ENCODE measurements around the gene SPAG8.

DNA sequence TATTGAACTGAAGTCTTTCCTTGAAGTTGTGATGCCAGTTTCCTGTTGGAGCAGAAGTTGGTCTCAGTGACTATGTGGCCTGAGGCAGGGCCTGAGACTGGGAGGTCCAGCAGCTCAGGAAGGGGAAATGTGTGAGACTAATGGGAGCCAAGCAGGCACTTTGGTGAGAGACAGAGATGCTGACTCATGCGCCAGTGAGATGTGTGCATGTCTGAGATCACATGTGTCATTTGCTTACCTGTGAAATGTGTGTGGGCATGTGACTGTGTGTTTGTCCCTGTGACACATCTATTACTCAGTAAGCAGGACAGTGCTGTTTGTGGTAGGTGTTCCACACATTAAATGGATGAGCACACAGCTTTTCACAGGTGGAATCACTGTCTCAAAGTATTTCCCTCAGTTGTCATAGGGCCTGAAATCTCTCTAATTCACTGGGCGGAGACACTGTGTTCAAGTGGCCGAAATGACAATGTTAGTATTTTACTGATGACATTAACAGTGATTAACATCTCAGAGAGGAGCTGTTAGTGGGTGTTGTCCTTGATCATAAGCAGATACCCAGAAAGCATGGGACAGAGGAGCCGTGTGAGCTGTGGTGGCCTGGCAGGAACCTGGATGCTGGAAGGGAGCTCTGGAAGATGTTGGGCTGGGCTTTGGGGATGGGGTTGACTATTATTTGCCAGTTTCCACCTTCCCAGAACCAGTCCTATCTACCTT, 13.2 kb downstream of the SPAG8 start:
- TF ChIP-seq, protein P1, sequence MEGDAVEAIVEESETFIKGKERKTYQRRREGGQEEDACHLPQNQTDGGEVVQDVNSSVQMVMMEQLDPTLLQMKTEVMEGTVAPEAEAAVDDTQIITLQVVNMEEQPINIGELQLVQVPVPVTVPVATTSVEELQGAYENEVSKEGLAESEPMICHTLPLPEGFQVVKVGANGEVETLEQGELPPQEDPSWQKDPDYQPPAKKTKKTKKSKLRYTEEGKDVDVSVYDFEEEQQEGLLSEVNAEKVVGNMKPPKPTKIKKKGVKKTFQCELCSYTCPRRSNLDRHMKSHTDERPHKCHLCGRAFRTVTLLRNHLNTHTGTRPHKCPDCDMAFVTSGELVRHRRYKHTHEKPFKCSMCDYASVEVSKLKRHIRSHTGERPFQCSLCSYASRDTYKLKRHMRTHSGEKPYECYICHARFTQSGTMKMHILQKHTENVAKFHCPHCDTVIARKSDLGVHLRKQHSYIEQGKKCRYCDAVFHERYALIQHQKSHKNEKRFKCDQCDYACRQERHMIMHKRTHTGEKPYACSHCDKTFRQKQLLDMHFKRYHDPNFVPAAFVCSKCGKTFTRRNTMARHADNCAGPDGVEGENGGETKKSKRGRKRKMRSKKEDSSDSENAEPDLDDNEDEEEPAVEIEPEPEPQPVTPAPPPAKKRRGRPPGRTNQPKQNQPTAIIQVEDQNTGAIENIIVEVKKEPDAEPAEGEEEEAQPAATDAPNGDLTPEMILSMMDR (IDR thresholded peaks at IDR 0.05; ENCODE audit: borderline replicate concordance, extremely low read depth, low read length, poor library complexity, severe bottlenecking), result no peak
- TF ChIP-seq EZH2 (IDR thresholded peaks at IDR 0.05; ENCODE audit: borderline replicate concordance, low read depth, low read length, severe bottlenecking), result no peak

Data from DND-41 (cell line).